Measurements from ENCODE around the gene PAPLN. TPM values are rescaled to one million over a fixed set of nuclear protein-coding genes. Genes with fewer than 3 reads are reported as not detected.

PAPLN gene
- total and polyA plus RNA-seq, 2 experiments from 2014 or later = 7.6 to 13.4 TPM

DNA sequence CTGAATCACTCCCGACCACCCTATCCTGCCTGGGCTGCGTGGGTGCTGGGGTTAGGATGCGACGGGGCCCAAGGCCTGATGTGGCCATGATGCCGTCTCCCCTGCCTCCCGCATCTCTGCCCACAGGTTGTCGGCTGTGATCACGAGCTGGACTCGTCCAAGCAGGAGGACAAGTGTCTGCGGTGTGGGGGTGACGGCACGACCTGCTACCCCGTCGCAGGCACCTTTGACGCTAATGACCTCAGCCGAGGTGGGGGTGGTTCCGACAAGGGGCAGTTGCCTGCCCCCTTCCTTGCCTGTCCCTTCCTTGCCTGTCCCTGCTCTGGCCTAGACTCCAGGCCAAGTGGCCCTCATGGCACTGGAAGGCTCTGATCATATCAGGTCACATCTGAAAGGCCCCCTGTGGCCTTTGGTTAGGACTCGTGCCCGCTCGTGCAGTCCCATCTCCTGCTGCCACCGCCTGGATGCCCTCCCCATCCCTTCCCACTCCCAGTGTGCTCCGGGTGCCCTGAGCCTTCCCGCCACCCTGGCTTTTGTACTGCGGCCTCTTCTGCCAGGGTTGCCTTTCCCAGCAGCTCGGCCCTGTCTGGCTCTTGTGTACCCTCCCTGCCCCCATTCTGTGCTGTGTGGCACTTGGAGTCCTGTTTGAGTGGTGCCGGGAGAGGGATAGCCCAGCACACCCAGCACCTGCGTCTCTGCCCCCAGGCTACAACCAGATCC lies 13.6 kb downstream of the PAPLN start:
- no peaks in the 10 kb centered on the region for H3K9me2 ChIP-seq (replicated peaks; ENCODE audit: insufficient read depth)
- DNase-seq (ENCODE audit: low spot score) = no peak
- no peak for TF ChIP-seq EZH2 (IDR thresholded peaks at IDR 0.05; ENCODE audit: borderline replicate concordance)
- TF ChIP-seq, protein P1, sequence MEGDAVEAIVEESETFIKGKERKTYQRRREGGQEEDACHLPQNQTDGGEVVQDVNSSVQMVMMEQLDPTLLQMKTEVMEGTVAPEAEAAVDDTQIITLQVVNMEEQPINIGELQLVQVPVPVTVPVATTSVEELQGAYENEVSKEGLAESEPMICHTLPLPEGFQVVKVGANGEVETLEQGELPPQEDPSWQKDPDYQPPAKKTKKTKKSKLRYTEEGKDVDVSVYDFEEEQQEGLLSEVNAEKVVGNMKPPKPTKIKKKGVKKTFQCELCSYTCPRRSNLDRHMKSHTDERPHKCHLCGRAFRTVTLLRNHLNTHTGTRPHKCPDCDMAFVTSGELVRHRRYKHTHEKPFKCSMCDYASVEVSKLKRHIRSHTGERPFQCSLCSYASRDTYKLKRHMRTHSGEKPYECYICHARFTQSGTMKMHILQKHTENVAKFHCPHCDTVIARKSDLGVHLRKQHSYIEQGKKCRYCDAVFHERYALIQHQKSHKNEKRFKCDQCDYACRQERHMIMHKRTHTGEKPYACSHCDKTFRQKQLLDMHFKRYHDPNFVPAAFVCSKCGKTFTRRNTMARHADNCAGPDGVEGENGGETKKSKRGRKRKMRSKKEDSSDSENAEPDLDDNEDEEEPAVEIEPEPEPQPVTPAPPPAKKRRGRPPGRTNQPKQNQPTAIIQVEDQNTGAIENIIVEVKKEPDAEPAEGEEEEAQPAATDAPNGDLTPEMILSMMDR (IDR thresholded peaks at IDR 0.05; ENCODE audit: poor library complexity) = no peak
- TF ChIP-seq EZH2phosphoT487 (IDR thresholded peaks at IDR 0.05; ENCODE audit: low read depth, severe bottlenecking, unreplicated experiment) = no peak
- H3K27me3 ChIP-seq = no peaks in the 10 kb centered on the region
- H3K79me2 ChIP-seq = no peaks in the 10 kb centered on the region
- H4K20me1 ChIP-seq (ENCODE audit: insufficient read depth, poor library complexity, severe bottlenecking) = no peaks in the 10 kb centered on the region
- H3K4me1 ChIP-seq (ENCODE audit: insufficient read depth) = no peaks in the 10 kb centered on the region
- no peaks in the 10 kb centered on the region for H3K9me3 ChIP-seq (ENCODE audit: low read depth)
- WGBS (ENCODE audit: low lambda C conversion rate, missing lambda C conversion rate) = 94% methylated on average over 27 of the region's 27 CpGs
- no peaks in the 10 kb centered on the region for H3K36me3 ChIP-seq (replicated peaks; ENCODE audit: insufficient read depth, low read depth)
- no peak overlapping the region for H3K27ac ChIP-seq
- H3K4me2 ChIP-seq = no peak overlapping the region
- H3K4me3 ChIP-seq = no peak overlapping the region
- H2AFZ ChIP-seq = no peak overlapping the region

DNA sequence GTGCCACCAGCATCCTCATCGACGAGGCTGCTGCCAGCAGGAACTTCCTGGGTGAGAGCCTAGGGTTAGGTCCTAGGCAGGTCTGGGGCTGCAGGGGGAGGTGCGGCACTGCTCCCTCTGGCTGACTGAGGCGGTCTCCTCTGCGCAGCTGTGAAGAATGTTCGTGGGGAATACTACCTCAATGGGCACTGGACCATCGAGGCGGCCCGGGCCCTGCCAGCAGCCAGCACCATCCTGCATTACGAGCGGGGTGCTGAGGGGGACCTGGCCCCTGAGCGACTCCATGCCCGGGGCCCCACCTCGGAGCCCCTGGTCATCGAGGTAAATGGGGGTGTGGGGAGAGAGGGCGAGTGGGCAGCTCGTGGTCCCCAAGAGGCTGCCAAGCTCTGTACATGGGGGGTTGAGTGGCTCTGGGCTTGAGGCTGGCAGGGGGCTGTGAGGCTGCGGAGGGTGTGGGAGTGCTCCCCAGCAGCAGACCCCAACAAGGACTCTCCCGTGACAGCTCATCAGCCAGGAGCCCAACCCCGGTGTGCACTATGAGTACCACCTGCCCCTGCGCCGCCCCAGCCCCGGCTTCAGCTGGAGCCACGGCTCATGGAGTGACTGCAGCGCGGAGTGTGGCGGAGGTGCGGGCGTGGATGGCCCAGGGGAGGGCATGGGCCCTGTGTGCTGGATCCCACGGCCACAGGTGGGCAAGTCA lies 14.4 kb downstream of the PAPLN start:
- H3K36me3 ChIP-seq (replicated peaks; ENCODE audit: insufficient read depth, low read depth) = no peaks in the 10 kb centered on the region
- H3K9me2 ChIP-seq (replicated peaks; ENCODE audit: insufficient read depth) = no peaks in the 10 kb centered on the region
- no peaks in the 10 kb centered on the region for H4K20me1 ChIP-seq (ENCODE audit: insufficient read depth, poor library complexity, severe bottlenecking)
- H3K79me2 ChIP-seq = no peaks in the 10 kb centered on the region
- H3K4me2 ChIP-seq = no peak overlapping the region
- 96% methylated on average over 29 of the region's 30 CpGs for WGBS (ENCODE audit: low lambda C conversion rate, missing lambda C conversion rate)
- no peak overlapping the region for H3K4me3 ChIP-seq
- no peaks in the 10 kb centered on the region for H3K4me1 ChIP-seq (ENCODE audit: insufficient read depth)
- no peak overlapping the region for H2AFZ ChIP-seq
- H3K9me3 ChIP-seq (ENCODE audit: low read depth) = no peaks in the 10 kb centered on the region
- TF ChIP-seq EZH2phosphoT487 (IDR thresholded peaks at IDR 0.05; ENCODE audit: low read depth, severe bottlenecking, unreplicated experiment) = no peak
- TF ChIP-seq, protein P1 (IDR thresholded peaks at IDR 0.05; ENCODE audit: poor library complexity) = no peak
- no peak for TF ChIP-seq EZH2 (IDR thresholded peaks at IDR 0.05; ENCODE audit: borderline replicate concordance)
- no peaks in the 10 kb centered on the region for H3K27me3 ChIP-seq
- no peak for DNase-seq (ENCODE audit: low spot score)
- H3K27ac ChIP-seq = no peak overlapping the region

DNA sequence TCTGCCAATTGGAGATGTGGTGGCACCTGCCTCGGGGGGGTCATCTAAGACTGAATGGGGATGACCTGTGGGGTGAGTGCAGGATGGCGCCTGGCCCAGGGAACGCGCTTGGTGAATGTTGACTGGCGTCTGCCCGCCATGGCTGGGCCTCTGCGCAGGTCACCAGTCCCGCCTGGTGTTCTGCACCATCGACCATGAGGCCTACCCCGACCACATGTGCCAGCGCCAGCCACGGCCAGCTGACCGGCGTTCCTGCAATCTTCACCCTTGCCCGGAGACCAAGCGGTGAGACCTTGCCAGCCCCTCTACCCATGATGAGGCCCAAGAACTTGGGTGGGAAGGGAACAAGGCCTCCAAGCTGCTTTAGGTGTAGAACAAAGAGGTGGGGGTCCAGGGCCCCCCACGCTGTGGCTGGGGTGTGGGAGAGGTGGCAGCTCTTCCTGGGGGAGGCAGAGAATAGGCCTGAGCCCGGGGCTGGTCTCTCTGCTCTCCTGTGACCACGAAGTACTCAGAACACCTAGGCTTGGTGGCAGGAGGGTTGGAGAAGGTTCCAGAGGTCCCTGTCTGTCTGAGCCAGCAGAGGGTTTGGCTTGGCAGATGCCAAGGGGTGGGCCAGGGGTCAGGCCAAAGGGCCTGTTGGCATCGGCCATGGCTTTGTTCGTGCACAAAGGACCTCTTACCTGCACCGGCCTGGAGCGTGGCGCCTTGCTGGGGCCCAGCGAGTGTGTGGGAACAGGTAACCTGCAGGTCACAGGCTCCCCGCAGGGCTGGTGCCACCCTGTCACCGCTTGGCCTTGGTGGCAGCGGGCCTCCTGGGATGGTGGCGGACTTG lies 15.4 kb downstream of the PAPLN start:
- no peak overlapping the region for H3K4me3 ChIP-seq
- no peaks in the 10 kb centered on the region for H3K27me3 ChIP-seq
- WGBS (ENCODE audit: low lambda C conversion rate, missing lambda C conversion rate) = 93% methylated on average over 25 of the region's 29 CpGs
- H3K9me3 ChIP-seq (ENCODE audit: low read depth) = no peaks in the 10 kb centered on the region
- TF ChIP-seq, protein P1 (IDR thresholded peaks at IDR 0.05; ENCODE audit: poor library complexity) = no peak
- no peak for TF ChIP-seq EZH2phosphoT487 (IDR thresholded peaks at IDR 0.05; ENCODE audit: low read depth, severe bottlenecking, unreplicated experiment)
- TF ChIP-seq EZH2 (IDR thresholded peaks at IDR 0.05; ENCODE audit: borderline replicate concordance) = no peak
- no peaks in the 10 kb centered on the region for H4K20me1 ChIP-seq (ENCODE audit: insufficient read depth, poor library complexity, severe bottlenecking)
- no peak overlapping the region for H3K4me2 ChIP-seq
- no peaks in the 10 kb centered on the region for H3K79me2 ChIP-seq
- no peak overlapping the region for H2AFZ ChIP-seq
- DNase-seq (ENCODE audit: low spot score) = no peak
- no peaks in the 10 kb centered on the region for H3K4me1 ChIP-seq (ENCODE audit: insufficient read depth)
- no peaks in the 10 kb centered on the region for H3K9me2 ChIP-seq (replicated peaks; ENCODE audit: insufficient read depth)
- H3K27ac ChIP-seq = no peak overlapping the region
- H3K36me3 ChIP-seq (replicated peaks; ENCODE audit: insufficient read depth, low read depth) = no peaks in the 10 kb centered on the region

Data from hepatocyte (in vitro differentiated cells).